ENCODE measurements around the gene SHFL.
A peak's percentile ranks its signal among the peaks of the same experiment; 100 is the strongest.

The SHFL gene

DNA sequence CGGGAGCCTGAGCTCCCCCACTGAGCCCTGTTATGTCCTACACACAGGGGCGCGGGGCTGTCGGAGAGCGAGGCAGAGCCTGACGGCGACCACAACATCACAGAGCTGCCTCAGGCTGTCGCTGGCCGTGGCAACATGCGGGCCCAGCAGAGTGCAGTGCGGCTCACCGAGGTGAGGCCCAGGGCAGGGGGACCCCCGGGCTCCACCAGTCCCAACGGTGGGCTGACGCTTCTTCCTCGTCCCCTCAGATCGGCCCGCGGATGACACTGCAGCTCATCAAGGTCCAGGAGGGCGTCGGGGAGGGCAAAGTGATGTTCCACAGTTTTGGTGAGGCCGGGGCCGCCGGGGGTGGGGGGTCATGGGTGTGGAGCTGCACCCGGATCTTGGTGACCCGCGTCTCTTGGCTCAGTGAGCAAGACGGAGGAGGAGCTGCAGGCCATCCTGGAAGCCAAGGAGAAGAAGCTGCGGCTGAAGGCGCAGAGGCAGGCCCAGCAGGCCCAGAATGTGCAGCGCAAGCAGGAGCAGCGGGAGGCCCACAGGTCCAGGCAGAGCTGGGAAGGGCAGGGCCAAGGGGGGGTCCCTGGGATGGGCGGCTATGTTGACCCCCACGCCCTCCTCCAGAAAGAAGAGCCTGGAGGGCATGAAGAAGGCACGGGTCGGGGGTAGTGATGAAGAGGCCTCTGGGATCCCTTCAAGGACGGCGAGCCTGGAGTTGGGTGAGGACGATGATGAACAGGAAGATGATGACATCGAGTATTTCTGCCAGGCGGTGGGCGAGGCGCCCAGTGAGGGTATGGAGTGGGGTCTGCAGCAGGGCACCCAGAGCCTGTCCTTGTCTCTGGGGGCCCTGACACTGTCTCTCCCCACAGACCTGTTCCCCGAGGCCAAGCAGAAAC is 24.2 kb downstream of the SHFL start:
- no peak for DNase-seq

DNA sequence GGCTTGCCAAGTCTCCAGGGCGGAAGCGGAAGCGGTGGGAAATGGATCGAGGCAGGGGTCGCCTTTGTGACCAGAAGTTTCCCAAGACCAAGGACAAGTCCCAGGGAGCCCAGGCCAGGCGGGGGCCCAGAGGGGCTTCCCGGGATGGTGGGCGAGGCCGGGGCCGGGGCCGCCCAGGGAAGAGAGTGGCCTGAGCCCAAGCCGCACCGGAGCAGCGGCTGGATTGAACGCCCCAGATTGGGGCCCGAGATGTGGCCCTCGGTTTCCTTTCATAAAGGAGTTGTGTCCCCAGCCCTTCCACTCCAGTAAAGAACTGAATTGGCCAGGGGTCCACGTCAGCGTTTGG is 24.8 kb downstream of the SHFL start:
- no peak for DNase-seq

DNA sequence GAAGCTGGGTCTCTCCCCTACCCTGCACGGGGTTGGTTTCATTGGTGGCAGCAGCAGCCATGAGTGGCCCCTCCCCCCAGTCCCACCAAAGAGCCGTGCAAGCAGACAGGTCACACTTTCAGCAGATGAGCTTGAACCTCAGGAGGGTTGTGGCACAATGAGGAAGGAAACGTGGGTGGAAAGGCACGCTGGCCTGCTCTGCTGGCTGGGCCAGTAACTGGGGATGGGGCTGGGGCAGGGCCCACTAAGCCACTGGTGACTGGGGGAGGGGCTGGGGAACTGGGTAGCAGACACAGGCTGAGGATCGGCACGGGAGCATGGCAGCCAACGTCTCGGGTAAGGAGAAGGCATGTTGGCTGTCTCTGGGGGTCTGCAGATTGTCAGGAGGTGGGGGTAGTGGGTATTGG is 25.3 kb downstream of the SHFL start, which contains the start of gene P2RY11:
Gene P2RY11, plus strand, starts transcription at position 289 of the 407 bp plus-strand sequence. Its CDS starts 29 bp downstream, at position 318.
- DNase-seq: no peak

DNA sequence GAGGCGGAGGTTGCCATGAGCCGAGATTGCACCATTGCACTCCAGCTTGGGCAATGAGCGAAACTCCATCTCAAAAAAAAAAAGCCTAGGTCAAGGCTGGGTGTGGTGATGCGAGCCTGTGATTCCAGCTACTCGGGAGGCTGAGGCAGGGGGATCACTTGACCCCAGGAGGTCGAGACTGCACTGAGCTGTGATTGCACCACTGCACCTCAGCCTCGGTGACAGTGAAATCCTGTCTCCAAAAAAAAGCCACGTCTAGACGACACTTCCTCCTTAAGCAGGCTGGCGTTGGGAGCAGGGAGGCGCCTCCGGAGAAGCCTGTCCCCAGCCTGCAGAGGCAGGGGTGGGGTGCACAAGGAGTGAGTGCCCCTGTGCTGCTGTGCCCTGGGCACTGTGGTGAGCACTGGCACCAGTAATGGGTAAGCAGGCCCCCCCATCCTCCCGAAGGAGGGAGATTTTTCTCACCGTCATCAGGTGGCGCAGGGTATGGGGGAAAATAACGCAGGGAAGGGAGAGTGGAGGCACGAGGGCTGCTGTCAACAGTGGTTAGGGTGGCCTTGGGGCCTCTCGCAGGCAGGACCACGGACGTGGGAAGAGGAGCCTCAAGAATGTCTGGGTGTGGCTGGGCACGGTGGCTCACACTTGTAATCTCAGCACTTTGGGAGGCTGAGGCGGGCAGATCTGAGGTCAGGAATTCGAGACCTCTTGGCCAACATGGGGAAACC is 26.1 kb downstream of the SHFL start:
- DNase-seq: no peak

DNA sequence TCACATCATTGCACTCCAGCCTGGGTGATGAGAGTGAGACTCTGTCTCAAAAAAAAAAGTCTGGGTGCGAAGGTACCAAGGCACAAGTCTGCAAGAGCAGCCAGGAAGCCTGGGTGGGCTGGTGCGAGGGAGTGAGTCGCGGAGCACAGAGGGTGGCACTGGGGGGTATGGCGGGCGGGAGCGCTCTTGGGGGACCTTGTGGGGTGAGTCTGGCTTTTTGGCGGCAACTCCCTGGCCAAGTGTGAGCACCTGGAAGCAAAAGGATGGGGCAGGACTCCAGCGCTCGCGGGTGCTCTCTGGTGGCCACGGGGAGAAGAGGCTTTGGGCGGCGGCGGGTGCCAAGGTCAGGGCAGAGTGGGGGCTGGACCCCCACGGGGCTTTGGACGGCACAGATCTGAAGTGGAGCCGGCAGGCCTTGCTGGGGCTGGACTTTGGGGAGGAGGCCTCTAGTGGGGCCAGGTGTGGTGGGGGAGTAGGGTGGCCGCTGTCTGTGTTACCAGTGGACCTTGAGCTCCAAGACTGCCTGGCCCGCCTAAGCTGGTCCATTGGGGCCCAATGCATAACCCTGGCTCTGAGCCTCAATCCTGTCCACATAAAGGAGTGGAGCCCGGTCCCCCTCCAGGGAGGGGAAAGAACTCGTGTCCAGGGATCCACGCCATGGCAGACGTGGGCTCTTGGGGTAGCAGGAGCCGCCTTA is 26.9 kb downstream of the SHFL start:
- peak; percentile 30 for DNase-seq

DNA sequence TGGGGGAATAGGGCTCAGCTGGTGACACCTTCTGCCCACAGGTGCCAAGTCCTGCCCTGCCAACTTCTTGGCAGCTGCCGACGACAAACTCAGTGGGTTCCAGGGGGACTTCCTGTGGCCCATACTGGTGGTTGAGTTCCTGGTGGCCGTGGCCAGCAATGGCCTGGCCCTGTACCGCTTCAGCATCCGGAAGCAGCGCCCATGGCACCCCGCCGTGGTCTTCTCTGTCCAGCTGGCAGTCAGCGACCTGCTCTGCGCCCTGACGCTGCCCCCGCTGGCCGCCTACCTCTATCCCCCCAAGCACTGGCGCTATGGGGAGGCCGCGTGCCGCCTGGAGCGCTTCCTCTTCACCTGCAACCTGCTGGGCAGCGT is 27.5 kb downstream of the SHFL start:
- no peak for DNase-seq

DNA sequence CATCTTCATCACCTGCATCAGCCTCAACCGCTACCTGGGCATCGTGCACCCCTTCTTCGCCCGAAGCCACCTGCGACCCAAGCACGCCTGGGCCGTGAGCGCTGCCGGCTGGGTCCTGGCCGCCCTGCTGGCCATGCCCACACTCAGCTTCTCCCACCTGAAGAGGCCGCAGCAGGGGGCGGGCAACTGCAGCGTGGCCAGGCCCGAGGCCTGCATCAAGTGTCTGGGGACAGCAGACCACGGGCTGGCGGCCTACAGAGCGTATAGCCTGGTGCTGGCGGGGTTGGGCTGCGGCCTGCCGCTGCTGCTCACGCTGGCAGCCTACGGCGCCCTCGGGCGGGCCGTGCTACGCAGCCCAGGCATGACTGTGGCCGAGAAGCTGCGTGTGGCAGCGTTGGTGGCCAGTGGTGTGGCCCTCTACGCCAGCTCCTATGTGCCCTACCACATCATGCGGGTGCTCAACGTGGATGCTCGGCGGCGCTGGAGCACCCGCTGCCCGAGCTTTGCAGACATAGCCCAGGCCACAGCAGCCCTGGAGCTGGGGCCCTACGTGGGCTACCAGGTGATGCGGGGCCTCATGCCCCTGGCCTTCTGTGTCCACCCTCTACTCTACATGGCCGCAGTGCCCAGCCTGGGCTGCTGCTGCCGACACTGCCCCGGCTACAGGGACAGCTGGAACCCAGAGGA is 28.0 kb downstream of the SHFL start:
- no peak for DNase-seq

DNA sequence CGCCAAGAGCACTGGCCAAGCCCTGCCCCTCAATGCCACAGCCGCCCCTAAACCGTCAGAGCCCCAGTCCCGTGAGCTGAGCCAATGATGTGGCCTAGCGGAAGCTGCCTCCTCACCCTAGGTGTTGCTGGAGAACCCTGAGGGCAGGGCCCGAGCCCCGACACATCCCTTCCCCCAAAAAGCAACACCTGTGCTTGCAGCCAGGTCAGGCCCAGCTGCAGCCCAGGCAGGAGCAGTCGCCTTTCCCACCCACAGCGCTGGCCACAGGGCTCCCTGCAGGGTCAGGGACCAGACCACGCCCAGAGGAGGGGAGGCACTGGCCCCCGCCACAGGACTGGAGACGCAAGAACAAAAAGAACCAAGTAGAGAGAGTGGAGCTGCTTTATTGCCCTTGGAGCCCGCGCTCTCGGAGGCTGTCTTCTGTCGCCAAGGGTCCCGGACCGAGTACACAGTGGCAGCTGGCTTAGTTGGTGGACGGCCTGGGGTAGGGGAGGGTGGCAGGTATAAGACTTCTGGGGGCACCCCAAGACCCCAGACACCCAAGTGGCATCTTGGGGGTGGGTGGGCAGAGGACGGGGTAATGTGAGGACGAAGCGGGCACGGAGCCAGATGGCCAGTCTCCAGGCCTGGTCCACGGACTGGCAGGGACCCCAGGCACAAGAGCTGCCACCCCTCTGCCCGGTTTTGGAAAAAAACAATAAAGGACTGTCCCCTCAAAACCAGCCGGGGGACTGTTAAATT is 28.7 kb downstream of the SHFL start:
- no peak for DNase-seq

DNA sequence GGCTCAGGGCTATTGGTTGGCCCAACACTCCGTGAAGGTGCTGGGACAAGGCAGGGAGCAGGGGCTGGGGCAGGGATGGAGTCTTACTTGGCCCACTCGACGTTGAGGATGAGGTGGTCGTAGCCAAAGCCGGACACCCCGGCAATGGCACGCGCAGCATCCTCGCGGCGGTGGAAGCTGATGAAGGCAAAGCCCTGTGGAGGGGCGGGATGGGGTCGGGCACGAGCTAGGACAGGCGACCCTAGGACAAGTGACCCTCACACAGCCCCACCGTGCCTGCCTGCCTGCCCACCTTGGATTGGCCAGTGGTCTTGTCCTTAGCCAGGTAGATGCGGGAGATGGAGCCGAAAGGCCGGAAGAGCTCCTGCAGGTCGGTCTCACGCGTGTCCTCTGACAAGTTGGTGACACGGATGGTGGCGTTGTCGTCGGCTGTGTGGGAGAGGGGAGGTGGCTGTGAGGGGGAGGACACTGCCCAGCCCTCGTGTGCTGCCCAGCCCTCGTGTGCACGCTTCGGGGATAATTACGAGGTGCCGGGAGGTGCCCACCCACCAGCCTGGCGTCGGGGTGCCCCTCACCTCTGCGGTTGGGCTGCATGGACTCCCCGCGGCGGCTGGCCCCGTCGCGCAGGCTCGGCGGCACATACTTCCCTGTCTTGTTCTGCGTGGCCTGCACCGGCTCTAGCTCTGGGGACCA is 29.4 kb downstream of the SHFL start:
- DNase-seq: no peak

DNA sequence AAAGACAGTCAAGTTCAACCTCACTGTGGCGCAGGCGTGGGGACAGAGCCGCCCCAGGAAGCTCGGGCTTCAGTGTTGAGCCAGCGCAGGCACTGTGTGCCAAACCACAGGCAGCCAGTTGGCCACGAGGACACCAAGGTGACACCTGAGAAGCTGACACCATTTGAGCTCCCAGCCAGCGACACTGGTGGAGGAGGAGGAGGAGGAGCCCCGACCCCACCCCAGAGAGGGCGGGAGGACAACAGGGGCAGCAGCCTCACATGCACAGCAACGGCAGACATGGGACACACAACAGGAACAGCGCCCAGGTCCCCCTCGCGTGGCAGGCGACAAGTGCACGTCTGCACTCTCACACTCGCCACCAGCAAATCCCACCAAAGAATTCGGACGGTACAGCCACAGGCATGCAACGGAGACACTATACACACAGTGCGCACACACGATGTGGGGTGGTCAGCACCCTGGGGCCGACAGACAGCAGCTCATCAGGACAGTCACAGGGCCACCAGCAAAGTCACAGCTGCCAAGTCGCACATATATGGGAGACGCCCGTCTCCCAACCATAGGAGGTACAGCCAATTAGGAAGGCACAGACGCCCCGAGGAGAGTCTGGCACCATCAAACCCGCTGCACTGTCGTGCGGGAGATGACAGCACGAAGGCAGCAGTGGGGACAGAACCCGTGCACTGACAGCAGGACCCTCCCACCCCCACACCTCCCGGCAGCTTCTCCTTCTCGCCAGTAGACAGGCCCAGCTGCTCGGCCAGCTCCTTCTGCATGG is 30.2 kb downstream of the SHFL start:
- no peak for DNase-seq

DNA sequence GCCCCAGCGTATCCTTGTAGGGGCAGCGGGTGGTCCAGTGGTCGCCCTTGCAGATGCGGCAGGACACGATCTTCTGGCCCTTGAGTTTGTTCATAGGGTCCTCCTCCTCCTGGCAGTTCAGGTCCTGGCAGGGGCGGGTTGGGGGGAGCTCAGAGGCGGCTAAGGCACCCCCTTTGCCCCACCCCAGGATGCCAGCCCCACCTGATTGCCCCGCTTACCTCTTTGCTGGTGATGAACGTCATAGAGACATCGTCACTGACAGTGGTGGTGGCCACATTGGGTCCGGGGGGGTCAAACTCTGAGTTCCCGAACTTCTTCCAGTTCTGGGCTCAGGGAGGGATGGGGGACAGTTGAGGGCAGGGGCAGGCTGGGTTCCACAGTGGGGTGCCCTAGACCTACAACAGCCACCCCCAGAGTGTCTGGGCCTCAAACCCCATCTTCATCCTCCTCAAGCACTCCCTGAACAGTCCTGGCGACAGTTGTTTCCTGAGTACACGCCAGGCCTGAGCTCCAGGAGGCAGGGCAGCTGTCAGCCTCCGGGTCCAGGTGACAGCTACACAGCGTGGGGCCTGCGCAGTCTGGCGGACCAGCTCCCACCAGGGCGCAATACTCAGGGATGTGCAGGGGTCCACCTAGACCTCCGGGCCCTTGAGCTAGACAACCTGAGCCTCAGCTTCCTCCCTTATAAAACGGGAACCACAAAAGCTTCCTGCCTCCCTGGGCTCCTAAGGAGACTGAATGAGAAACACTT is 30.9 kb downstream of the SHFL start:
- no peak for DNase-seq

DNA sequence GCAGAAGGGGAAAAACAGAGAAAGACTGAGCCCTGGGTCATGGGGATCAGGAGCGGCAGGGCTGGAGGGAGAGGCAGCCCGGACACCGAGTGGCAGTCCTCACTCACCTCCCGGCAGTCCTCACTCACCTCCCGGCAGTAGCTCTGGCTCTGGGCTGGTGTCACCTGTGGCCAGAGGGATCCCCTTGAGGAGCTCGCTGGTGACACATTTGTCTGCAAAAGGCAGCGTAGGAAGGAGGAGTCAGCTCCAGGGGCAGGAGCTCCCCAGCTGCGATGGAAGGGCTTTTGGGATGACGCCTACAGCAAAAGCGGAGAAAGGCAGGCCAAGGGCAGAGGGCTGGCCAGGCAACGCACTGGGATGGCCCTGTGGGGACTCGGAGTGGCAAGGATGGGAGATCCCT is 32.8 kb downstream of the SHFL start:
- no peak for DNase-seq

DNA sequence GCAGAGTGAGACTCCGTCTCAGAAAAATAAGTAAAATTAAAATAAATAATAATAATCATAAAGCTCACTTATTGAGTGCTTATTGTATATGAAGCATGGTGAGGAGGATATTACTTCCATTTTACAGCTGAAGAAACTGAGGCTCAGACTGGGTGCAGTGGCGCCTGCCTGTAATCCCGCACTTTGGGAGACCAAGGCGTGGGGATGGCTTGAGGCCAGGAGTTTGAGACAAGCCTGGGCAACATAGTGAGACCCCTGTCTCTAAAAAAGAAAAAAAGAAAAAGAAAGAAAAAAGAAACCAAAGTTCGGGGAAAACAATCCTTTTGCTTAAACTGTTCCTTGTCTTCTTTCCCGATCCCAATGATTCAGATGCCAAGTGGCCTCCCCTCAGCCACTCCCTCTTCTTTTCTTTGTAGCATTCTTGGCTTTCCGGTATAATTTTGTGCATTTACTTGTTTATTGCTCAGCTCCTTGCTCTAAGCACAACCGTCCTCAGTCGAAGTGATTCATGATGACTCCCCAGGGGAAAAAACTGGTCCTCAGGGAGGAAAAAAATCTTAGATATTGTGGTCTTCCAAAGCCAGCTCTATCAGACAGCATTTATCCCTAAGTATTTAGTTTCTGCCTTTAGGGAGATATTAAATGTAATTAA is 34.5 kb downstream of the SHFL start:
- no peak for DNase-seq

DNA sequence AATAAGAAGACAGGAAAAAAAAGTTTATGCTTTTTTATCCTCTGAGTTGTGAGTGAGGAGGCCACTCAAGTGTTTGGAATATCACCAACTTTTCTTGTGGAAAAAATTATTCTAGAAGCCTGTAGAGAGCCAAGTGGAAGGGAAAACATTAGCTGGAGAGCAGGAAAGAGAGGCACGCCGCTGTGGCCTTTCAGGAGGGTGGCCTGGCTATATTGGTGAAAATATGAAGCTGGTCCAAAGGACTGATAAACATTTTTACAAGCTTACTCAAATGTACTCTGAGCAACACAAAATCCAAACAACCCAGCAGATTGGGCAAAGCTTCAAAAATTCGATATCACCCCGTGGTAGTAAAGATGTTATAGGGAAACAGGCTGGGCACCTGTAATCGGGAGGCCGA is 35.9 kb downstream of the SHFL start:
- no peak for DNase-seq

DNA sequence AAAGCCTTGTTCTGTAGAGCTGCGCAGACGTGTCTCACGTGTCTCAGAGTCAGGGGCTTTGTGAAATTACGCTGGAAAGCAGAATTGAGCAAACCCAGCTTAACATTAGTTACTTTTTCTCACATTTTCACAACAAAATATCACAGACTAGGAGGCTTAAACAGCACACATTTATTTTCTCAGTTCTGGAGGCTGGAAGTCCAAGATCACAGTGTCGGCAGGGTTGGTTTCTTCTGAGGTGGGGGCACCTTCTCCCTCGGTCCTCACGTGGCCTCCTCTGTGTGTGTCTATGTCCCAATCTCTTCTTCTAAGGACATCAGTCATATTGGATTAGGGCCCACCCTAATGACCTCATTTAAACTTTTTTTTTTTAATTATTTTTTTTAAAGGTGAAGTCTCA is 38.3 kb downstream of the SHFL start:
- DNase-seq: no peak

DNA sequence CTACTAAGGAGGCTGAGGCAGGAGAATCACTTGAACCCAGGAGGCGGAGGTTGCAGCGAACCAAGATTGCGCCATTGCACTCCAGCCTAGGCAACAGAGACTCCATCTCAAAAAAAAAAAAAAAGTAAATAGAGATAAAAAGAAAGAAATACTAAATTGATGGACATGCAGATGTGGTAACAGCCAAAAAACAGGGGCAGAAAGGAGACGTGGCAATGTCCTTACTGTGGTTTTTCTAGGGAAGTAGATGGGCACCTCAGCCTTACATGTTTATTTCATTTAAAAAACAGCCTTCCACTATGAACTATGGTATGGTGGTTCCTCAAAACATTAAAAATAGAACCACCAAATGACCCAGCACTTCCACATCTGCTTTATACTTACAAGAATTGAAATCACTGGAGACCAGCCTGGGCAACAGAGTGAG is 40.1 kb downstream of the SHFL start:
- DNase-seq: no peak

DNA sequence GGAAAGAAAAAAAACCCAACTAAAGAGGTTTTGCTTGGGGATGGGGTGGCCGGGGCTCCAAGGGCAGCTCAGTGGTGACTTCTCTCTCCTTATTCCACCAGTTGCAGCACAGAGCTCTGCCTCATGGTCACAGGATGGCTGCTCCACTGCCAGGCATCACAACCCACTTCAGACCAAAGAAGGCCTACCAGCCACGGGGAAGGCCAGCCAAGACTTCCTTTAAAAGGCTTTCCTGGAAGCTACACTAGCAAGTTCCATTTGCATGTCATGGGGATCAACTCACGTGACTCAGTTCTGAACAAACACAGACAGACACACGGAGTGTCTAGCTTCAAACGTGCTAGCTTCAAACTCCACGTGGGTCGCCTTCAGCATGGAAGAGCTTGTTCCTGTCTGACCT is 46.8 kb downstream of the SHFL start:
- no peak for DNase-seq

DNA sequence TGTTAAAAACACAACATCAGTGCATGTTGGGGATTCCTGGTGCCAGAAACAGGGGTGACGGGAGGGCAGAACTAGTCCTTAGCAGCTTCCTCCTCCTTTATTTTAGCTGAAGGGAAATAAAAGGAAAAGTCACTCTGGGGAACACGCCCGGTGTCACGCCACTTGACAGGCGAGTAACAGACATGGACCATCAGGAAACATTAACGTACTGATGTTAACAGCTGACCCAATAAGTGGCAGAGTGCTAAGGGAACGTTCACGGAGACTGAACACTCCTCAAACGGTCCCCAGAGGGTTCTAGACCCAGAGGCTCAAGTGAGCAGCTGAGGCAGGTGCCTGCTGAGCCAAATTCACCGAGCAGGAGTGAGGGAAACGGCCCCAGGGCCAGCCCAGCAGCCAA is 47.5 kb downstream of the SHFL start:
- DNase-seq: no peak

DNA sequence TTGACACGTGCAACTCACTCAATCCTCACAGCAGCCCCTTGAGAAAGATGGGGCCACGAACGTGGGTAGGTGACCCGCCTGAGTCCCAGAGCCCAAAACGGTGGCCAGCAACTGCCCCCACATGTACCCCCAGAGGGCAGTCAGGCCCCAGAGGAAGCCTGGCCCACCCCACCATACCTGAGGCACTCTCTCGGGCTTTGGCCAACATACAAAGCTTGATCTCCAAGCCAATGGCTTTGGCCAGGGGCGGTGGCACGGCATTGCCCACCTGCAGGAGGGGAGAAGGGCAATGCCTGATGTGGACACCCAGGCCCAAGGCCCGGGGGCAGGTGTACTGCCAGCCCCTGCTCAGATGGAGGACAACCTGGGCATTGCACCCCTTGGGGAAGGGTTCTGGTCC is 47.9 kb downstream of the SHFL start:
- no peak for DNase-seq

Data from effector CD8-positive, alpha-beta T cell (primary cell).